Measurements from ENCODE around the gene RBP4. TPM values are rescaled to one million over a fixed set of nuclear protein-coding genes. Genes with fewer than 3 reads are reported as not detected.

The RBP4 gene
- total RNA-seq, 4 donors from 2014 or later = 628 to 1,485 (median 1,176) TPM

GRCh38 chr10:93615576-93616235 is 14.7 kb upstream of the RBP4 start:
- no peak for TF ChIP-seq CTCF (IDR thresholded peaks at IDR 0.05; ENCODE audit: low read depth)

- TF ChIP-seq CTCF (IDR thresholded peaks at IDR 0.05; ENCODE audit: low read depth) = no peak
These were observed 13.2 kb upstream of the RBP4 start for GRCh38 chr10:93614101-93614825.

GRCh38 chr10:93613126-93613525 is 12.1 kb upstream of the RBP4 start:
- no peak for TF ChIP-seq CTCF (IDR thresholded peaks at IDR 0.05; ENCODE audit: low read depth)

- TF ChIP-seq CTCF (IDR thresholded peaks at IDR 0.05; ENCODE audit: low read depth) = no peak
These were observed 11.3 kb upstream of the RBP4 start, which contains the start of gene PDE6C for GRCh38 chr10:93612311-93612710. Gene PDE6C, plus strand, starts transcription at chr10:93612537. Its CDS starts 189 bp downstream, at chr10:93612726.

GRCh38 chr10:93608421-93608820 is 7.4 kb upstream of the RBP4 start:
- no peak for TF ChIP-seq CTCF (IDR thresholded peaks at IDR 0.05; ENCODE audit: low read depth)

- no peak for TF ChIP-seq CTCF (IDR thresholded peaks at IDR 0.05; ENCODE audit: low read depth)
These were observed 3.1 kb upstream of the RBP4 start for GRCh38 chr10:93604146-93604545.

GRCh38 chr10:93603023-93603422 is 2.0 kb upstream of the RBP4 start:
- TF ChIP-seq CTCF (IDR thresholded peaks at IDR 0.05; ENCODE audit: low read depth) = no peak
